GM19238 (cell line): ENCODE measurements around the gene TJP1.
"Not testable (repeated sequence)": the region's sequence is repeated elsewhere in the genome, so short reads cannot be mapped to it uniquely, and the experiment has no call there.

Source experiments
- DNase-seq: peaks from one replicate; pipeline ENCODE4 v3.0.0; 2011; ENCODE audit warnings: low spot score; ENCODE audit not compliant: insufficient read length

Gene TJP1

DNA sequence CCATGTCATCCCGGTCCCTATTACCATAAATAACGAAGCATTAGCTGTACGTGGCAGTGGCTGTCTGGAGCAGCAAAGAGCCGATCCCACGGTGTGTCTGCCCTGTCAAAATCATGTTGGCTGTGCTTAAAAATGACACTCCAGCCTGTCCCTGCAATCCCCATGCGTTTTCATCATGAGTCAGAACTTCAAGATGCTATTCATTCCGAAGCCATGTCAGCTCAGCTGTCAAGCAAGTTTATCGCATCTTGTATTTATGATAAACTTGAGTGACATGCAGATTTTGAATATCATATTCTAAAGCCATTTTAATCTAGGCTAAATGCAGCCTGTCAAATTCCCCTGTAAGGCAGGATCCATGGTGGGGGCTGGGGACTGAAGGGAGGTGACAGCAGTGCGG is 152.4 kb downstream of the TJP1 start:
- DNase-seq, result no peak

DNA sequence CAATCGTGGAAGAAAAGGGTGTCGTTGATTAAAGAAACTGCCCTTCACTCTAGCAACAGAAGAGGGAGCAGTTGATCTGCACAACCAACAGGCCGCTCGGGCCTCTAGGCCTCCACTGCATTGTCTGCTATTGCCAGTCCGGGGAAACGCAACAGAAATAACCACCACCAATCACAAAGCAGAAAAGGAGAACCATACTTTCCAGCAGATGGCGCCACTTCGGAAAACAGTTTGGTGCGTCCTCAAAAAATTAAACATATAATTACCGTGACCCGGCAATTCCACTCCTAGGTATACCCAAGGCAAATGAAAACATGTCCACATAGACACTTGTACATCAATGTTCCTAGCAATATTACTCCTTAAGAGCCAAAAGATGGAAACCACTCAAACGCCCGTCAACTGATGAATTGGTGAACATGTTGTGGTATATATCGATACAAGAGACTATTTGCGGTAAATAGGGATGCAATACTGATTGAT is 154.1 kb downstream of the TJP1 start:
- no peak for DNase-seq

DNA sequence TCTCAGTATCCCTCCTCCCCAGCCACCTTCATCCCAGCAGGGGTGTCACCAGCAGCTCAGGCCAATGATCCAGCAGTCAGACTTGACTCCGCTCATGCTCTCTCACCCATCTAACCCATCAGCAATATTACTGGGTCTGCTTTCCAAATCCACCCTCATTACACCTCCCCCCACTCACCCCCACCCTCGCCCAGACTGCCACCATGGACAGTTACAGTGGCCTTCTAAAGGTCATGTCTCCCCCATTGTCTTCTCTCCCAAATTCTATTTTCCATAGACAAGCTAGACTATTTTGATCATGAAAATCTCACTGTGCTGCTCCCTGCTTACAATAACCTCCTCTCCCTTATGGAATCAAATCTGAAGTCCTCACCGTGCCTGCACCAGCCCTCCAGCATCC is 156.0 kb downstream of the TJP1 start:
- no peak for DNase-seq

DNA sequence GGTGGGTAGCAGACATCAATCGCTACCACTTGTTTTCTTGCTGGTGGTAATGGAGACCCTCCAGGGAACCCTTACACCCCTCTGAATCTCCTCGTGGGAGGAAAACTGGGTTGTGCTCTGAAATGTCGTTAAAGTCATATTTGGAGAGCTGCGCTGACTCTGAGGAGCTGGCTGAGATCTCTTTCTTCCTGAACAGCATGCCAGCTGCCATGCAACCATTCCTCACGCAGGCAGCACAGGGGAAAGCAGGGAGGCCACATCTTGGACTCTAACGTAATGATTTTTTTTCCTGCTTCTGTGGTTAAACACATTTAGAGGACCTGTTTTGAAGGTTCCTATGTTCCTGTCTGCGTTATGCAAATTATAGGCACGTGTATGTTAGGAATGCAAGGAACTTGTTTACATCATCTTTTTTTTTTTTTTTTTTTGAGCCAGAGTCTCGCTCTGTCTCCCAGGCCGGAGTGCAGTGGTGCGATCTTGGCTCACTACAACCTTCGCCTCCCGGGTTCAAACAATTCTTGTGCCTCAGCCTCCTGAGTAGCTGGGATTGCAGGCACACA is 156.7 kb downstream of the TJP1 start:
- DNase-seq, result no peak

DNA sequence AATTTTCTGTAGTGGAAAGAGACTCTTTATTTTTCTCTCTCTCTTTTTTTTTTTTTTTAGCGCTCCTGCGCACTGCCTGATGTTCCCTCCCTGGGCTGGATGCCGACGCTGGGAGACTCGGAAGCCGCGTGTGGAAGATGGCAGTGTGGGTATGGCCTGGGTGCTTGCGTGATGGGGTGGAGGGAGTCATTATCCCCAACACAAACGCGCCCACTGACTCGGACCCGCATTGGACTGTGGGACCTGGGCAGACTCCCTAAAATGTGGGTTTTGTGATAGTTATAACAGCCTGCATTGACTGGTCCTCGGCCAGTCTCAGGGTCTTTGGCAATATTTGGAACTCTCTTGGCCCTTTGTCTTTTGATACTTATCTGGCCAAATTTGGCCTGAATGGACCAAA is 157.9 kb downstream of the TJP1 start:
- DNase-seq, result no peak

DNA sequence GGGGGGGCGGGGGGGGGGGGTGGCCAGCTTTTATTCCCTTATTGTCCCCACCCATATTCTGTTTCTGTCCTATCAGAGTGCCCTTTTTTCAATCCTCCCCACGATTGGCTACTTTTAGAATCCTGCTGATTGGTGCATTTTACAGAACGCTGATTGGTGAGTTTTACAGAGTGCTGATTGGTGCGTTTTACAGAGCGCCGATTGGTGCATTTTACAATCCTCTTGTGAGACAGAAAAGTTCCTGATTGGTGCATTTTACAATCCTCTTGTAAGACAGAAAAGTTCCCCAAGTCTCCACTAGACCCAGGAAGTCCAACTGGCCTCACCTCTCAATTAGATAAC is 164.8 kb downstream of the TJP1 start:
- not testable (repeated sequence) for DNase-seq

DNA sequence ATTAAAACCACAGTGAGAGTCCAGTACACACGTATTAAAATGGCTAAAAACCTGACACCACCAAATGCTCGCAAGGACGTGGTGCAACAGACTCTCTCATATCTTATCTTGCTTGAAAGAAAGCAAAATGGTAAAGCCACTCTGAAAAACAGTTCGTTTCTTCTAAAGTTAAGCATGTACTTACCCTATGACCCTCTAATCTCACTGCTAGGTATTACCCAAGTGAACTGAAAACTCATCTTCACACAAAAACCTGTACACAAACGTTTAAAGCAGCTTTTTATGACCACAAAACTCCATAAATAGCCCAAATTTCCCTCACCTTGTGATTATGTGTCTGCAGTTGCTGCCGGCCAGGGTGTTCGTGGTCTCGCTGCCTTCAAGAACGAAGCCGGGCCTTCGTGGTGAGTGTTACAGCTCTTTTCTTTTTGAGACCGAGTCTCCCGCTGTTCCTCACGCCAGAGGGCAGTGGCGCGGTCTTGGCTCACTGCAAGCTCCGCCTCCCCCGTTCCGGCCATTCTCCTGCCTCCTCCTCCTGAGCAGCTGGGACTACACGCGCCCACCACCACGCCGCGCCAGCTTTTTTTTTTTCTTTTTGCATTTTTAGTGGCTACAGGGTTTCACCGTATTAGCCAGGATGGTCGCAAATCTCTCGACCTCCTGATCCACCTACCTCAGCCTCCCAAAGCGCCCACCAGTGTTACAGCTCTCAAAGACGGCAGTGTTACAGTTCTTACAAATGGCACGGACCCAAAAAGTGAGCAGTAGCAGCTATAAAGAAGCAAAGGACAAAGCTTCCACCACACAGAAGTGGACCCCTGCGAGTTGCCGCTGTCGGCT is 165.4 kb downstream of the TJP1 start:
- DNase-seq, result no peak

DNA sequence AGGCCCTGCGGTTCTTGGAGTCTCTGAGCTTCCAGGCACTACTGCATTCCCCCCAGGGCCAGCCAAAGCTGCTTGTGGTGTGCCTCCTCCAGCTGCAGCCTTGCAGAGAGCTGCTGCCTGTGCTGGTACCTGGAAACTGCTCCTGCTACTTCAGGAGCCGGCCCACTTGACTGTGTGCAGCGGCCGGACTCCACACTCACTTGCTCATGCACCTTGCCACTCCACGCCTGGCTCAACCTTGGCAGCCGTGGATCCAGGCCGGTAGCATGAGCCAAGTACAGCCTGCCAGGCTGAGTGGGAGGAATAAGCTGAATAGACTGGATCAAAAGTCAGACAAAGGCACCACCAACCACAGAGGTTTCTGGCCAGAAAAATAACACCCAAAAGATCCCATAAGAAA is 169.7 kb downstream of the TJP1 start:
- no peak for DNase-seq

DNA sequence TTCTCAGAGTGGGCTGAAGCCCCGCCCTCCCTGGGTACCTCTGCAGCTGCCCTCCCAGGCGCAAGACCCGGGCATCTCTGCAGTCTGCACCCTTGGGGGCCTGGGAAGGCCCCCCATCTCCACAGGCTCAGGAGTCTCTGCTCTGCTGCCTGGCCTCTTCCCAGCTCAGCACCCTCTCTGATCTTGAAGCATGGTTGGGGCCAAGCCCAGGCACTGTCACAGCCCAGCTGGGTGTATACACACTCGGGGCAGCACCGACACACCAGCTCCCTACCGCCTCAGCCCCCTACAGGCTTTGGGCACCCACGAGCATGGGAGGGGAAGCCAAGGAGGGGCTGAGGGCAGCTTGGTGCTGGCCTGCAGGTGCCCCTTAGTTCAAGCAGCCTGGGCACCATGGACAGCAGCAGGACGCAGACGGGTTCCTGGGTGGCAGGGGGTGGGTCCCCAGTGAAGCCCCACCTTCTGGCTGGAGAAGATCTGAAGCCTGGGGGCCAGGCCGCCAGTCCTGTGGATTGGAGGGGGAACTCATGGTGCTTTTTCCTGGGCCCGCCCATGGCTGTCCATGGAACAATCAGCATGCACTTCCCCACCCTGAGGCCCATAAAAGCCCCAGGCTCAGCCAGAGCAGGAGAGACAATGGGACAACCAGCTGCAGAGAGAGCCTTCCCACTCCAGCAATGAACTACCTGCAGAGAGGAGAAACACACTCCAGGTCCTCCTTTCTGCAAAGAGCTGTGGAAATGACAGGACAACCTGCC is 170.6 kb downstream of the TJP1 start:
- DNase-seq, result no peak
